Breast epithelium (tissue), 3 donors: ENCODE measurements around the gene GORASP2.

Experiments
- POLR2A ChIP-seq: fragments of 450-650 bp; IDR thresholded peaks from one replicate; pipeline ENCODE4 v1.6.1; 2016; ENCODE audit warnings: antibody characterized with exemption, mild to moderate bottlenecking, moderate library complexity
- TF ChIP-seq, protein P1 (sequence below), 3 donors: fragments of 450-650 bp; IDR thresholded peaks; one replicate each; pipeline ENCODE4 v1.5.1; 2016 to 2017; ENCODE audit warnings: antibody characterized with exemption in 3 of 3, mild to moderate bottlenecking in 3 of 3, moderate library complexity in 3 of 3

GRCh38 chr2:170968205-170969003 is 39.4 kb downstream of the GORASP2 start:
- TF ChIP-seq, protein P1, sequence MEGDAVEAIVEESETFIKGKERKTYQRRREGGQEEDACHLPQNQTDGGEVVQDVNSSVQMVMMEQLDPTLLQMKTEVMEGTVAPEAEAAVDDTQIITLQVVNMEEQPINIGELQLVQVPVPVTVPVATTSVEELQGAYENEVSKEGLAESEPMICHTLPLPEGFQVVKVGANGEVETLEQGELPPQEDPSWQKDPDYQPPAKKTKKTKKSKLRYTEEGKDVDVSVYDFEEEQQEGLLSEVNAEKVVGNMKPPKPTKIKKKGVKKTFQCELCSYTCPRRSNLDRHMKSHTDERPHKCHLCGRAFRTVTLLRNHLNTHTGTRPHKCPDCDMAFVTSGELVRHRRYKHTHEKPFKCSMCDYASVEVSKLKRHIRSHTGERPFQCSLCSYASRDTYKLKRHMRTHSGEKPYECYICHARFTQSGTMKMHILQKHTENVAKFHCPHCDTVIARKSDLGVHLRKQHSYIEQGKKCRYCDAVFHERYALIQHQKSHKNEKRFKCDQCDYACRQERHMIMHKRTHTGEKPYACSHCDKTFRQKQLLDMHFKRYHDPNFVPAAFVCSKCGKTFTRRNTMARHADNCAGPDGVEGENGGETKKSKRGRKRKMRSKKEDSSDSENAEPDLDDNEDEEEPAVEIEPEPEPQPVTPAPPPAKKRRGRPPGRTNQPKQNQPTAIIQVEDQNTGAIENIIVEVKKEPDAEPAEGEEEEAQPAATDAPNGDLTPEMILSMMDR (IDR thresholded peaks at IDR 0.05) = no peak
- TF ChIP-seq POLR2A = no peak
